Testis (tissue), 3 donors: Measurements from ENCODE around the gene DUOX1. TPM values are rescaled to one million over a fixed set of nuclear protein-coding genes. Genes with fewer than 3 reads are reported as not detected.

Source experiments
- DNase-seq: peaks from one replicate; pipeline ENCODE4 v3.0.0-alpha.2; 2019
- H3K27ac ChIP-seq, 2 donors: fragments of 200-600 bp; sonication (generic); one replicate each; pipeline ENCODE4 v1.5.1; 2019
- H3K27me3 ChIP-seq: fragments of 200-600 bp; sonication (generic); one replicate; pipeline ENCODE4 v1.5.1; 2019
- H3K36me3 ChIP-seq: fragments of 200-600 bp; sonication (generic); one replicate; pipeline ENCODE4 v1.5.1; 2017; ENCODE audit warnings: low read depth; ENCODE audit errors: missing control alignments
- H3K4me1 ChIP-seq: fragments of 200-600 bp; sonication (generic); one replicate; pipeline ENCODE4 v1.5.1; 2019
- H3K4me3 ChIP-seq, 2 donors: fragments of 200-600 bp; sonication (generic); one replicate each; pipeline ENCODE4 v1.5.1; 2017 to 2019
- H3K9me3 ChIP-seq: fragments of 200-600 bp; sonication (generic); one replicate; pipeline ENCODE4 v1.5.1; 2017
- POLR2A ChIP-seq: fragments of 450-650 bp; IDR thresholded peaks from one replicate; pipeline ENCODE4 v1.6.1; 2017; ENCODE audit warnings: antibody characterized with exemption, mild to moderate bottlenecking, moderate library complexity
- WGBS, 2 donors: methylation state at CpG; one replicate each; pipeline ENCODE4 v1.1.5; 2018; 5-methylcytosine and 5-hydroxymethylcytosine counted together
- intact Hi-C: fragments of 100-400 bp; cut with DNase I; formaldehyde crosslinking; loops from one replicate; pipeline ENCODE4 v1.15.1; 2023; ENCODE audit warnings: low total_unique reads
- polyA plus RNA-seq: library from polyadenylated mRNA; stranded (reverse); fragments of 350-450 nt; fragmentation: Illumina TruSeq; extraction: RNeasy Lipid Tissue Mini Kit (QIAGEN cat#74804); gene quantifications from one replicate; pipeline ENCODE4 v1.2.3, GENCODE V29; 2014; ENCODE audit warnings: low read depth, low replicate concordance; ENCODE audit not compliant: insufficient read depth
- total RNA-seq, 2 donors: library from RNA; depleted of rRNA; stranded (reverse); fragments of >200 nt; gene quantifications; one replicate each; pipeline ENCODE4 v1.2.3, GENCODE V29; 2016
- TF ChIP-seq, protein P1 (sequence below), 3 experiments: fragments of 450-650 bp in 2 of 3; fragments of 200-600 bp in 1 of 3; sonication (generic) in 1 of 3; IDR thresholded peaks; one replicate each; pipeline ENCODE4 v1.5.1; 2016 to 2019; ENCODE audit warnings: antibody characterized with exemption in 3 of 3, mild to moderate bottlenecking in 2 of 3, moderate library complexity in 1 of 3

DUOX1 gene
- total and polyA plus RNA-seq, 3 donors from 2014 or later: 2.8 to 5.7 (median 5.3) TPM

DNA sequence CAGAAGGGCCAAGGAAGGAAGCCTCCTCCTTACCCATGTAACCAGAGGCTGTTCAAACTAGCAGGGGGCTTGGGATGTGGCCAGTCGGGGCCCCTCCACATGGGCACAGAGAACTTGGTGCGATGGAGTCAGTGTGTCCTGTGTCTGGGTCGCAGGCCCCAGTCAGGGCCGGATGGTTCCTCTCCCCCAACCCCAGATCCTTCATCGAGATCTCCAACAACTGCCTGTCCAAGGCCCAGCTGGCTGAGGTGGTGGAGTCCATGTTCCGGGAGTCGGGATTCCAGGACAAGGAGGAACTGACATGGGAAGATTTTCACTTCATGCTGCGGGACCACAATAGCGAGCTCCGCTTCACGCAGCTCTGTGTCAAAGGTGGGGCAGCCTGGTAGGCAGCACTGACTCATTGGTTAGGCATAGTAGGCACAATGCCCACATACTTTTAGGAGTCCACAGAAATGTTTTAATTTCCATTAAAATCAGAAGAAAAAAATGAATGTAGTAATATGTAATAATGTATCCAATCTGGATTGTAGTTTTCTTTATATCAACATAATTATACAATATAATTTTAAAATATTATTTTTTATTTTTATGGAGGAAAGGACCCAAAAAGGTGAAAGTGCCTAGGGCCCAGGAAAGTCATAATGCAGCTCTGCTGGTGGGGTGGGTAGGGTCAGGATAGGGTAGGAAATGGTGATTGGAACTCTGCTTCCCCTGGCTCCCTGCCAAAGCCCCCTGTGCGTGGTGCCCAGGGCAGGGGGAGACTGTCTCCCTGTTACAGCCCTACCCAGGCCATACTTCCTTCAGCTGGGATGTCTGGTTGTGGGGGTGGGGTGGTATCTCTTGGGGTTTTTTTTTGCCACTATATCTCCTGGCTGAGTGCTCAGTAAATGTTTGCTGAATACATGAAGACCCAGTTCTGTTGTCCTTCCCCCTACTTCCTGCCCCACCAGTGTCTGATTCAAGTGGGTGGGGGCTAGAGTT is 18.6 kb downstream of the DUOX1 start:
- no peaks in the 10 kb centered on the region for H3K36me3 ChIP-seq
- H3K4me3 ChIP-seq: no peak overlapping the region
- no peak for TF ChIP-seq POLR2A
- TF ChIP-seq, protein P1, sequence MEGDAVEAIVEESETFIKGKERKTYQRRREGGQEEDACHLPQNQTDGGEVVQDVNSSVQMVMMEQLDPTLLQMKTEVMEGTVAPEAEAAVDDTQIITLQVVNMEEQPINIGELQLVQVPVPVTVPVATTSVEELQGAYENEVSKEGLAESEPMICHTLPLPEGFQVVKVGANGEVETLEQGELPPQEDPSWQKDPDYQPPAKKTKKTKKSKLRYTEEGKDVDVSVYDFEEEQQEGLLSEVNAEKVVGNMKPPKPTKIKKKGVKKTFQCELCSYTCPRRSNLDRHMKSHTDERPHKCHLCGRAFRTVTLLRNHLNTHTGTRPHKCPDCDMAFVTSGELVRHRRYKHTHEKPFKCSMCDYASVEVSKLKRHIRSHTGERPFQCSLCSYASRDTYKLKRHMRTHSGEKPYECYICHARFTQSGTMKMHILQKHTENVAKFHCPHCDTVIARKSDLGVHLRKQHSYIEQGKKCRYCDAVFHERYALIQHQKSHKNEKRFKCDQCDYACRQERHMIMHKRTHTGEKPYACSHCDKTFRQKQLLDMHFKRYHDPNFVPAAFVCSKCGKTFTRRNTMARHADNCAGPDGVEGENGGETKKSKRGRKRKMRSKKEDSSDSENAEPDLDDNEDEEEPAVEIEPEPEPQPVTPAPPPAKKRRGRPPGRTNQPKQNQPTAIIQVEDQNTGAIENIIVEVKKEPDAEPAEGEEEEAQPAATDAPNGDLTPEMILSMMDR (IDR thresholded peaks at IDR 0.05): no peak
- no peak overlapping the region for H3K27ac ChIP-seq
- no peaks in the 10 kb centered on the region for H3K4me1 ChIP-seq
- H3K9me3 ChIP-seq: no peaks in the 10 kb centered on the region
- intact Hi-C loops: no loop called here
- no peak for DNase-seq
- WGBS, 2 donors: 92 to 93% methylated on average over 12 of the region's 12 CpGs
- no peaks in the 10 kb centered on the region for H3K27me3 ChIP-seq

- Histone ChIP-seq H3K27ac (no peak overlapping the region), H3K4me1 (no peaks in the 10 kb centered on the region), H3K9me3 (no peaks in the 10 kb centered on the region), H3K36me3 (no peaks in the 10 kb centered on the region), H3K4me3 (no peak overlapping the region), H3K27me3 (no peaks in the 10 kb centered on the region)
- DNase-seq: no peak
- intact Hi-C loops: no loop called here
- 78 to 95% methylated on average over 1 of the region's 1 CpG for WGBS, 2 donors
- no peak for TF ChIP-seq POLR2A
- TF ChIP-seq, protein P1 (IDR thresholded peaks at IDR 0.05): no peak
Observed at GRCh38 chr15:45149060-45149459, 19.3 kb downstream of the DUOX1 start.

DNA sequence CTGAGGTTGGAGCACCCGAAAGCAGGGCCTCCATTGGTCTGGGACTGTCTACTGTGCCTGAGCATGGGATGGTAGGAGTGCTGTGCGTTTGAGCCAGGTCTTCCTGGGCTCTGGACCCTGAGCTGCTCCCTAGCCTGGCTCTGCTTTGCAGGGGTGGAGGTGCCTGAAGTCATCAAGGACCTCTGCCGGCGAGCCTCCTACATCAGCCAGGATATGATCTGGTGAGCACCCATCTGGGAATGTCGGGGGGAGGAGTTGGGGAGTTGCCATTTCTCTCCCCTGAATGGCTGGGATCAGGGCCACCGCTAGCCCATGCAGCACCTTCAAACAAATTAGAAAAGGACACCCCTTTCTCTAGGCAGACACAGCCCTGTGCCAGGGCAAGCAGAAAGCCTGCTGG is 20.7 kb downstream of the DUOX1 start:
- H3K36me3 ChIP-seq: no peaks in the 10 kb centered on the region
- TF ChIP-seq POLR2A: no peak
- TF ChIP-seq, protein P1 (IDR thresholded peaks at IDR 0.05): no peak
- no peak overlapping the region for H3K27ac ChIP-seq
- H3K9me3 ChIP-seq: no peaks in the 10 kb centered on the region
- no peaks in the 10 kb centered on the region for H3K4me1 ChIP-seq
- H3K4me3 ChIP-seq: no peak overlapping the region
- WGBS, 2 donors: 60 to 88% methylated on average over 1 to 6 of the region's 6 CpGs
- no peak for DNase-seq
- intact Hi-C loops: loop anchor here (10.0 kb wide), 1 partner anchor 254 kb away; a partner anchor contains a TSS
- H3K27me3 ChIP-seq: no peaks in the 10 kb centered on the region

GRCh38 chr15:45150997-45151396 is 21.2 kb downstream of the DUOX1 start:
- Histone ChIP-seq H3K27me3 (no peaks in the 10 kb centered on the region), H3K4me1 (no peaks in the 10 kb centered on the region), H3K27ac (no peak overlapping the region), H3K9me3 (no peaks in the 10 kb centered on the region), H3K36me3 (no peaks in the 10 kb centered on the region), H3K4me3 (no peak overlapping the region)
- intact Hi-C loops: loop anchor here (10.0 kb wide), 1 partner anchor 254 kb away; a partner anchor contains a TSS
- WGBS, 2 donors: 80 to 91% methylated on average over 1 to 6 of the region's 6 CpGs
- no peak for TF ChIP-seq POLR2A
- TF ChIP-seq, protein P1 (IDR thresholded peaks at IDR 0.05): no peak
- no peak for DNase-seq
